PC-9 (cell line): ENCODE measurements around the gene HMG20A. TPM values are rescaled to one million over a fixed set of nuclear protein-coding genes. Genes with fewer than 3 reads are reported as not detected.

Source experiments
- BruUV-seq: library from RNA; stranded (reverse); fragments of 400-500 nt; replicated peaks from 2 replicates; lab custom pipeline; 2021; lab: Mats Ljungman, UMichigan
- CTCF ChIA-PET: fragments of 300-600 bp; sonication (Branson Sonifier 250); formaldehyde crosslinking; loops from one replicate; lab custom pipeline; 2022; ENCODE audit warnings: antibody characterized with exemption; lab: Charles Lee
- POLR2A ChIA-PET: fragments of 300-600 bp; sonication (Branson Sonifier 250); formaldehyde crosslinking; loops from one replicate; lab custom pipeline; 2022; ENCODE audit warnings: antibody characterized with exemption; ENCODE audit not compliant: unreplicated experiment; lab: Charles Lee
- DNase-seq, 2 experiments: peaks; one replicate each; pipeline versions ENCODE4 v3.0.0 to v3.0.0-alpha.2; 2015 to 2022; ENCODE audit warnings: mixed read lengths in 1 of 2
- H2AFZ ChIP-seq: fragments of 200-600 bp; sonication (generic); 2 replicates; pipeline ENCODE4 v1.8.1; 2017; ENCODE audit warnings: antibody characterized with exemption
- H3F3A ChIP-seq: fragments of 200-600 bp; sonication (generic); 2 replicates; pipeline ENCODE4 v1.8.1; 2017; ENCODE audit warnings: antibody characterized with exemption, mild to moderate bottlenecking, low read depth; ENCODE audit not compliant: insufficient read depth
- H3K27ac ChIP-seq: fragments of 200-600 bp; sonication (generic); 2 replicates; pipeline ENCODE4 v1.6.1; 2016; ENCODE audit warnings: mixed run types
- H3K27me3 ChIP-seq: fragments of 200-600 bp; sonication (generic); 2 replicates; pipeline ENCODE4 v1.6.1; 2016; ENCODE audit warnings: low read depth, mixed run types; ENCODE audit not compliant: insufficient read depth
- H3K36me3 ChIP-seq: fragments of 200-600 bp; sonication (generic); 2 replicates; pipeline ENCODE4 v1.6.1; 2016; ENCODE audit warnings: low read depth, mixed run types
- H3K4me1 ChIP-seq: fragments of 200-600 bp; sonication (generic); replicated peaks from 2 replicates; pipeline ENCODE4 v1.6.1; 2016; ENCODE audit warnings: mixed run types; ENCODE audit not compliant: insufficient read depth
- H3K4me2 ChIP-seq: fragments of 200-600 bp; sonication (generic); 2 replicates; pipeline ENCODE4 v1.6.1; 2017; ENCODE audit warnings: mixed run types
- H3K4me3 ChIP-seq: fragments of 200-600 bp; sonication (generic); 2 replicates; pipeline ENCODE4 v1.6.1; 2016; ENCODE audit warnings: mixed run types
- H3K79me2 ChIP-seq: fragments of 200-600 bp; sonication (generic); 2 replicates; pipeline ENCODE4 v1.6.1; 2017; ENCODE audit warnings: low read depth, mixed run types
- H3K9me2 ChIP-seq: fragments of 200-600 bp; sonication (generic); 2 replicates; pipeline ENCODE4 v1.8.1; 2017; ENCODE audit warnings: mild to moderate bottlenecking; ENCODE audit not compliant: insufficient read depth
- H3K9me3 ChIP-seq: fragments of 200-600 bp; sonication (generic); 2 replicates; pipeline ENCODE4 v1.8.1; 2016; ENCODE audit warnings: low read depth; ENCODE audit not compliant: insufficient read depth
- H4K20me1 ChIP-seq: fragments of 200-600 bp; sonication (generic); 2 replicates; pipeline ENCODE4 v1.8.1; 2017; ENCODE audit not compliant: insufficient read depth
- EZH2 ChIP-seq: fragments of 200-600 bp; sonication (generic); IDR thresholded peaks from 2 replicates; pipeline ENCODE4 v1.8.0; 2017; ENCODE audit warnings: antibody characterized with exemption, low read depth
- intact Hi-C: fragments of 100-400 bp; cut with micrococcal nuclease; formaldehyde crosslinking; loops from one replicate; pipeline ENCODE4 v1.10.0; 2022; ENCODE audit not compliant: unreplicated experiment
- total RNA-seq: library from RNA; stranded (reverse); gene quantifications from 2 replicates; pipeline ENCODE4 v1.2.3, GENCODE V29; 2021
- TF ChIP-seq, protein P1 (sequence below): fragments of 200-600 bp; sonication (generic); conservative IDR thresholded peaks from 2 replicates; pipeline ENCODE4 v1.6.1; 2017; ENCODE audit warnings: mixed run types, antibody characterized with exemption, mild to moderate bottlenecking, moderate library complexity

The HMG20A gene
- total RNA-seq, 1 experiment from 2014 or later, result 33.4 TPM

GRCh38 chr15:77426377-77426776 lies 5.7 kb downstream of the HMG20A start:
- intact Hi-C loops, result no loop called here
- CTCF ChIA-PET, result no interaction called here
- Histone ChIP-seq H3K4me2 (no peak overlapping the region), H3K4me3 (no peak overlapping the region), H3F3A (no peaks in the 10 kb centered on the region), H3K79me2 (peaks cover 71% of the 10 kb centered on the region), H3K4me1 (peaks cover 17% of the 10 kb centered on the region), H3K9me3 (no peaks in the 10 kb centered on the region), H3K27me3 (no peaks in the 10 kb centered on the region), H2AFZ (no peak overlapping the region), H3K36me3 (no peaks in the 10 kb centered on the region; the same call in 1 of the 2 replicates), H4K20me1 (peaks cover 22% of the 10 kb centered on the region), H3K9me2 (no peaks in the 10 kb centered on the region), H3K27ac (no peak overlapping the region)
- POLR2A ChIA-PET, result no interaction called here
- BruUV-seq, result no TSS peak
- TF ChIP-seq, protein P1, sequence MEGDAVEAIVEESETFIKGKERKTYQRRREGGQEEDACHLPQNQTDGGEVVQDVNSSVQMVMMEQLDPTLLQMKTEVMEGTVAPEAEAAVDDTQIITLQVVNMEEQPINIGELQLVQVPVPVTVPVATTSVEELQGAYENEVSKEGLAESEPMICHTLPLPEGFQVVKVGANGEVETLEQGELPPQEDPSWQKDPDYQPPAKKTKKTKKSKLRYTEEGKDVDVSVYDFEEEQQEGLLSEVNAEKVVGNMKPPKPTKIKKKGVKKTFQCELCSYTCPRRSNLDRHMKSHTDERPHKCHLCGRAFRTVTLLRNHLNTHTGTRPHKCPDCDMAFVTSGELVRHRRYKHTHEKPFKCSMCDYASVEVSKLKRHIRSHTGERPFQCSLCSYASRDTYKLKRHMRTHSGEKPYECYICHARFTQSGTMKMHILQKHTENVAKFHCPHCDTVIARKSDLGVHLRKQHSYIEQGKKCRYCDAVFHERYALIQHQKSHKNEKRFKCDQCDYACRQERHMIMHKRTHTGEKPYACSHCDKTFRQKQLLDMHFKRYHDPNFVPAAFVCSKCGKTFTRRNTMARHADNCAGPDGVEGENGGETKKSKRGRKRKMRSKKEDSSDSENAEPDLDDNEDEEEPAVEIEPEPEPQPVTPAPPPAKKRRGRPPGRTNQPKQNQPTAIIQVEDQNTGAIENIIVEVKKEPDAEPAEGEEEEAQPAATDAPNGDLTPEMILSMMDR, result no peak
- DNase-seq, result no peak

DNA sequence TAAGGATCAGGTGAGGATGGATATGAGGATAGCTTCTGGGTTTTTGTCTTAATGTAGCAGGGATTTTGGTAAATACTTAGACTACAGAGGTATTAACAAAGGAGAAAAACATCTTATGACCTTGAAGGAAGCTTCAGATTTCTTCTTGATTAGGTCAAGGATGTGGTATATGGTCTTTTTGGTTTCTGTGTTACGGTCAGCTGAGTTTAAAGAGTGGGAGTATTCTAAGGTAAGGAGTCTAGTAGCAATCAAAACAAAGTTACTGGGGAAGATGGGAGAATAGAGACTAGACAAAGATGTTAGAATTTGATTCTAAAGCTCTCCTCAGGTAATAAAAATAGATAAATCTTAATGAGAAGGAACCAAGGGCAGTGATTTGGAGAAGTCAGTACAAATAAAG lies 6.2 kb downstream of the HMG20A start:
- Histone ChIP-seq H3K4me3 (no peak overlapping the region), H3K4me2 (no peak overlapping the region), H3K79me2 (peaks cover 66% of the 10 kb centered on the region), H3K27ac (no peak overlapping the region), H3K36me3 (no peaks in the 10 kb centered on the region; the same call in 1 of the 2 replicates), H3K4me1 (peaks cover 13% of the 10 kb centered on the region), H4K20me1 (peaks cover 22% of the 10 kb centered on the region), H2AFZ (no peak overlapping the region), H3F3A (no peaks in the 10 kb centered on the region), H3K27me3 (no peaks in the 10 kb centered on the region), H3K9me2 (no peaks in the 10 kb centered on the region), H3K9me3 (no peaks in the 10 kb centered on the region)
- CTCF ChIA-PET, result interaction anchor here (0.6 kb wide), 1 partner anchor 163 kb away, joined by 3 read pairs; no protein-coding TSS in a partner anchor
- no peak for TF ChIP-seq EZH2
- POLR2A ChIA-PET, result no interaction called here
- BruUV-seq, result no TSS peak
- intact Hi-C loops, result no loop called here
- no peak for DNase-seq

- no peak overlapping the region for H3K4me2 ChIP-seq
- H3K4me1 ChIP-seq, result no peaks in the 10 kb centered on the region
- H4K20me1 ChIP-seq, result peaks cover 10% of the 10 kb centered on the region
- POLR2A ChIA-PET, result no interaction called here
- H3F3A ChIP-seq, result peaks cover 8% of the 10 kb centered on the region; the same call in 1 of the 2 replicates
- H3K27ac ChIP-seq, result no peak overlapping the region
- no peaks in the 10 kb centered on the region for H3K36me3 ChIP-seq
- no peak overlapping the region for H2AFZ ChIP-seq
- no TSS peak for BruUV-seq
- no peaks in the 10 kb centered on the region for H3K9me3 ChIP-seq
- CTCF ChIA-PET, result interaction anchor here (0.6 kb wide), 1 partner anchor 60 kb away, joined by 3 read pairs; no protein-coding TSS in a partner anchor
- intact Hi-C loops, result no loop called here
- H3K4me3 ChIP-seq, result no peak overlapping the region
- no peak for TF ChIP-seq EZH2
- TF ChIP-seq, protein P1, result no peak
- DNase-seq, result no peak
- no peaks in the 10 kb centered on the region for H3K27me3 ChIP-seq
- H3K79me2 ChIP-seq, result peaks cover 41% of the 10 kb centered on the region
- H3K9me2 ChIP-seq, result no peaks in the 10 kb centered on the region
Measured at GRCh38 chr15:77430213-77430612, 9.5 kb downstream of the HMG20A start.

- H3K36me3 ChIP-seq, result no peaks in the 10 kb centered on the region
- no peaks in the 10 kb centered on the region for H3K9me2 ChIP-seq
- peaks cover 6% of the 10 kb centered on the region; the same call in 1 of the 2 replicates for H4K20me1 ChIP-seq
- H3K79me2 ChIP-seq, result peaks cover 37% of the 10 kb centered on the region
- H3K27ac ChIP-seq, result no peak overlapping the region
- CTCF ChIA-PET, result no interaction called here
- POLR2A ChIA-PET, result no interaction called here
- no peaks in the 10 kb centered on the region for H3K27me3 ChIP-seq
- intact Hi-C loops, result no loop called here
- H3K4me3 ChIP-seq, result no peak overlapping the region
- H3K4me1 ChIP-seq, result no peaks in the 10 kb centered on the region
- H3K9me3 ChIP-seq, result no peaks in the 10 kb centered on the region
- no TSS peak for BruUV-seq
- peaks cover 8% of the 10 kb centered on the region; the same call in 1 of the 2 replicates for H3F3A ChIP-seq
- DNase-seq, result no peak
- no peak for TF ChIP-seq EZH2
- TF ChIP-seq, protein P1, result no peak
- H3K4me2 ChIP-seq, result no peak overlapping the region
- no peak overlapping the region for H2AFZ ChIP-seq
Measured at GRCh38 chr15:77430652-77431051, 10.0 kb downstream of the HMG20A start.
